ENCODE data around the gene LMO3.

DNA sequence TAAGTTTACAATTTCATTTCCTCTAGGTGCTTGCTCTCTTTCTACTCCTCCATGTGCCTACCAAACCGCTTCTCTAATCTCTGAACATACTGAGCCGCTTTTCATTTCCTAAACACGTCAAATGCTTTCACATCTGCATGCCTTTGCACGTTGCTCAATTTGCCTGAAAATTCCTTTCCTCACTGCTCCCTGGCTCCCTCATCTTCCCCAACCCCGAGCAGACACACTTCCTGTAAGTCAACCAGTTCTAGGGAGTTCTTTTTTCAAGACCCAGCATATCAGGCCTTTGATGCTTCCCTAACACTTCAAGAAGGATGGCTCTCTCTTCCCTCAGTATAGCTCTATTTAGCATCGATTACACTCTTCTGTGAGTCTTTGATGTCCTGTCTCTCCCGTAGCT is 50.3 kb downstream of the LMO3 start:
- TF ChIP-seq POLR2AphosphoS5 (IDR thresholded peaks at IDR 0.05; ENCODE audit: low read depth, low read length): no peak
- TF ChIP-seq RAD21 (IDR thresholded peaks at IDR 0.05; ENCODE audit: low read depth): no peak
- no peak for TF ChIP-seq TCF7L2 (IDR thresholded peaks at IDR 0.05; ENCODE audit: borderline replicate concordance, extremely low read depth, insufficient read depth, insufficient read length)
- TF ChIP-seq POLR2A (IDR thresholded peaks at IDR 0.05; ENCODE audit: borderline replicate concordance, extremely low read depth, insufficient read depth, insufficient read length): no peak
- TF ChIP-seq EZH2 (IDR thresholded peaks at IDR 0.05): no peak
- TF ChIP-seq, protein P1, sequence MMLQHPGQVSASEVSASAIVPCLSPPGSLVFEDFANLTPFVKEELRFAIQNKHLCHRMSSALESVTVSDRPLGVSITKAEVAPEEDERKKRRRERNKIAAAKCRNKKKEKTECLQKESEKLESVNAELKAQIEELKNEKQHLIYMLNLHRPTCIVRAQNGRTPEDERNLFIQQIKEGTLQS (IDR thresholded peaks at IDR 0.05): no peak
- TF ChIP-seq, protein P2, sequence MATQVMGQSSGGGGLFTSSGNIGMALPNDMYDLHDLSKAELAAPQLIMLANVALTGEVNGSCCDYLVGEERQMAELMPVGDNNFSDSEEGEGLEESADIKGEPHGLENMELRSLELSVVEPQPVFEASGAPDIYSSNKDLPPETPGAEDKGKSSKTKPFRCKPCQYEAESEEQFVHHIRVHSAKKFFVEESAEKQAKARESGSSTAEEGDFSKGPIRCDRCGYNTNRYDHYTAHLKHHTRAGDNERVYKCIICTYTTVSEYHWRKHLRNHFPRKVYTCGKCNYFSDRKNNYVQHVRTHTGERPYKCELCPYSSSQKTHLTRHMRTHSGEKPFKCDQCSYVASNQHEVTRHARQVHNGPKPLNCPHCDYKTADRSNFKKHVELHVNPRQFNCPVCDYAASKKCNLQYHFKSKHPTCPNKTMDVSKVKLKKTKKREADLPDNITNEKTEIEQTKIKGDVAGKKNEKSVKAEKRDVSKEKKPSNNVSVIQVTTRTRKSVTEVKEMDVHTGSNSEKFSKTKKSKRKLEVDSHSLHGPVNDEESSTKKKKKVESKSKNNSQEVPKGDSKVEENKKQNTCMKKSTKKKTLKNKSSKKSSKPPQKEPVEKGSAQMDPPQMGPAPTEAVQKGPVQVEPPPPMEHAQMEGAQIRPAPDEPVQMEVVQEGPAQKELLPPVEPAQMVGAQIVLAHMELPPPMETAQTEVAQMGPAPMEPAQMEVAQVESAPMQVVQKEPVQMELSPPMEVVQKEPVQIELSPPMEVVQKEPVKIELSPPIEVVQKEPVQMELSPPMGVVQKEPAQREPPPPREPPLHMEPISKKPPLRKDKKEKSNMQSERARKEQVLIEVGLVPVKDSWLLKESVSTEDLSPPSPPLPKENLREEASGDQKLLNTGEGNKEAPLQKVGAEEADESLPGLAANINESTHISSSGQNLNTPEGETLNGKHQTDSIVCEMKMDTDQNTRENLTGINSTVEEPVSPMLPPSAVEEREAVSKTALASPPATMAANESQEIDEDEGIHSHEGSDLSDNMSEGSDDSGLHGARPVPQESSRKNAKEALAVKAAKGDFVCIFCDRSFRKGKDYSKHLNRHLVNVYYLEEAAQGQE (IDR thresholded peaks at IDR 0.05; ENCODE audit: low read depth): no peak
- TF ChIP-seq, protein P3, sequence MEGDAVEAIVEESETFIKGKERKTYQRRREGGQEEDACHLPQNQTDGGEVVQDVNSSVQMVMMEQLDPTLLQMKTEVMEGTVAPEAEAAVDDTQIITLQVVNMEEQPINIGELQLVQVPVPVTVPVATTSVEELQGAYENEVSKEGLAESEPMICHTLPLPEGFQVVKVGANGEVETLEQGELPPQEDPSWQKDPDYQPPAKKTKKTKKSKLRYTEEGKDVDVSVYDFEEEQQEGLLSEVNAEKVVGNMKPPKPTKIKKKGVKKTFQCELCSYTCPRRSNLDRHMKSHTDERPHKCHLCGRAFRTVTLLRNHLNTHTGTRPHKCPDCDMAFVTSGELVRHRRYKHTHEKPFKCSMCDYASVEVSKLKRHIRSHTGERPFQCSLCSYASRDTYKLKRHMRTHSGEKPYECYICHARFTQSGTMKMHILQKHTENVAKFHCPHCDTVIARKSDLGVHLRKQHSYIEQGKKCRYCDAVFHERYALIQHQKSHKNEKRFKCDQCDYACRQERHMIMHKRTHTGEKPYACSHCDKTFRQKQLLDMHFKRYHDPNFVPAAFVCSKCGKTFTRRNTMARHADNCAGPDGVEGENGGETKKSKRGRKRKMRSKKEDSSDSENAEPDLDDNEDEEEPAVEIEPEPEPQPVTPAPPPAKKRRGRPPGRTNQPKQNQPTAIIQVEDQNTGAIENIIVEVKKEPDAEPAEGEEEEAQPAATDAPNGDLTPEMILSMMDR (IDR thresholded peaks at IDR 0.05 in 2 of 3, conservative IDR thresholded peaks at IDR 0.05 in 1 of 3; ENCODE audit: borderline replicate concordance in 1 of 3, insufficient read depth in 1 of 3, low read depth in 2 of 3, low read length in 2 of 3): no peak
- no peak for TF ChIP-seq EZH2phosphoT487 (IDR thresholded peaks at IDR 0.05; ENCODE audit: borderline replicate concordance)
- no peak for TF ChIP-seq ZFX (IDR thresholded peaks at IDR 0.05)
